Activated naive CD8-positive, alpha-beta T cell treated with anti-CD3 and anti-CD28 coated beads for 36 hours (primary cell): ENCODE measurements around the gene RNU7-1. TPM values are rescaled to one million over a fixed set of nuclear protein-coding genes. Genes with fewer than 3 reads are reported as not detected.
A peak's percentile ranks its signal among the peaks of the same experiment; 100 is the strongest.

Source experiments
- DNase-seq: peaks from one replicate; pipeline ENCODE4 v3.0.0; 2021
- H3K27ac Mint-ChIP-seq: one replicate; pipeline ENCODE4 v1.8.0; 2022; ENCODE audit warnings: mild to moderate bottlenecking, moderate library complexity, mixed read lengths
- H3K27me3 Mint-ChIP-seq: one replicate; pipeline ENCODE4 v1.8.0; 2022; ENCODE audit warnings: mild to moderate bottlenecking, mixed read lengths
- H3K36me3 Mint-ChIP-seq: one replicate; pipeline ENCODE4 v1.8.0; 2021; ENCODE audit warnings: mild to moderate bottlenecking, mixed read lengths
- H3K4me1 Mint-ChIP-seq: one replicate; pipeline ENCODE4 v1.8.0; 2021; ENCODE audit warnings: mixed read lengths
- H3K4me3 Mint-ChIP-seq: one replicate; pipeline ENCODE4 v1.8.0; 2022; ENCODE audit warnings: mild to moderate bottlenecking, moderate library complexity, mixed read lengths
- H3K9me3 Mint-ChIP-seq: one replicate; pipeline ENCODE4 v1.8.0; 2022; ENCODE audit warnings: mixed read lengths
- total RNA-seq, 2 experiments: library from RNA; stranded (reverse); gene quantifications; one replicate each; pipeline ENCODE4 v1.2.3, GENCODE V29; 2021

Gene RNU7-1
- total RNA-seq, 2 experiments from 2014 or later: not detected

DNA sequence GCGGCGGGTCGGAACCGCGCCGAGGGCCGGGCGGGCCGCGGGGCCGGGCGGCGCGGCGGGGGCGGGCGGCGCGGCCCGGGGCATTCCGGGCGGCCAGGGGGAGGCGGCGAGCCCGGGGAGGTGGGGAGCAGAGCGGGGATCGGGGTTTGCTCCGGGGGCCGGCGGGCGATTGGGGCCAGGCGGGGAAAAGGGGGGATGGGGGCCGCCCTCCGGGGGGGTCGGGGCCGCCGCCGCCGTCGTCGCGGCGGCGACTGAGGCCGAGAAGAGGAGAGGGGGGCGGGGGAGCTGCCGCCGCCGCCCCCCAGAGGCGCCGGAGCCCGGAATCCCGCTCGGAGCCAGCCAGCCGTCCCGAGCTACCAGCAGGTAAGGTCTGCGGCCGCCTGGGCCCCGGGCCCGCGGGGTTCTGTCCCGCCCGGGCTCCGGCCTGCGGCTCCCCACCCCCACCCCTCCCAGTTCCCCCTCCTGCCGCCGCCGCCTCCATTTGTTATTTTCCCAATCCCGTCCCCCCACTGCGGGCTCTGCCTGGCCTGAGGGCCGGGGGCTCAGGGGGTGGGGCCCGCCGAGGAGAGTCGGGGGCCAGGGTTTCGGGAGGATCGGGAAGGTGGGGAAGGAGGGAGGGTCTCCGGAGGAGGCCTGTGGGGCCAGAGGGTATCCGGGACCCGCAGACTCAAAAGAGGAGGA, 15.5 kb upstream of the RNU7-1 start:
- peak overlapping the region; percentile 89 for H3K4me3 Mint-ChIP-seq
- H3K36me3 Mint-ChIP-seq: peaks cover 7% of the 10 kb centered on the region
- DNase-seq: no peak
- no peaks in the 10 kb centered on the region for H3K27me3 Mint-ChIP-seq
- H3K27ac Mint-ChIP-seq: peak overlapping the region; percentile 81
- no peaks in the 10 kb centered on the region for H3K9me3 Mint-ChIP-seq
- peaks cover 51% of the 10 kb centered on the region for H3K4me1 Mint-ChIP-seq

DNA sequence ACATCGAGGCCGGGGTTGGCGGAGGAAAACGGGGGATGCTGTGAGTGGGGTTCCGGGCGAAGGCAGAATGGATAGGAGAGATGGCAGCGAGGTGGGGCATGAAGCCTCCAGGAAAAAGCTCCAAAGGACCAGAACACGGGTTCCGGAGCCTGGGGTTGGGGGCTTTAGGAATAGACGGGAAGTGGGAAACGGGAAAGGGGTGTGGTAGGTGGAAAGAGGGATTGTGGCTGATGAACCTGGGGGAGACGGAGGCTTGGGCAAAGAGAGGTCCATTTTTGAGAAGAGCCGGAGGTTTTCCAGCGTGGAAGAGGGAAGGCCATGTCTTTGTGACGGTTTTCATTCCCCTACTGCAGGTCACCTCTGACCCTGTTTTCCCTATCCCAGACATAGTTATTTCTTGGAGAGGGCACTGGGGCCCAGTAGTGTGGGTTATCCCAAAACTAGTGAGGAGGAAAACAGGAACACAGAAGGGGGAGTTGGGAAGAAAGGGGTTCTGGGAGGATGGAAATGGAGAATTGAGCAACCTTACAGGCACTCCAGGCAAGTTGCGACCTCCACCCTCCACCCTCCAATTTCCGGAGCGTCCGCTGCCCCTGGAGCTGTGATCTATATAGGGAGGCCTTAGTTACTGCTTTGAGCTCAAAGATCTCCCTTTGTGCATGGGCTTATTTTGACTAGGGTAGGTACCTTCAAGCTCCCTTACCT, 14.8 kb upstream of the RNU7-1 start:
- H3K4me1 Mint-ChIP-seq: peaks cover 57% of the 10 kb centered on the region
- no peaks in the 10 kb centered on the region for H3K27me3 Mint-ChIP-seq
- DNase-seq: no peak
- peak overlapping the region; percentile 81 for H3K27ac Mint-ChIP-seq
- H3K9me3 Mint-ChIP-seq: no peaks in the 10 kb centered on the region
- H3K36me3 Mint-ChIP-seq: peaks cover 7% of the 10 kb centered on the region
- peak overlapping the region; percentile 89 for H3K4me3 Mint-ChIP-seq

DNA sequence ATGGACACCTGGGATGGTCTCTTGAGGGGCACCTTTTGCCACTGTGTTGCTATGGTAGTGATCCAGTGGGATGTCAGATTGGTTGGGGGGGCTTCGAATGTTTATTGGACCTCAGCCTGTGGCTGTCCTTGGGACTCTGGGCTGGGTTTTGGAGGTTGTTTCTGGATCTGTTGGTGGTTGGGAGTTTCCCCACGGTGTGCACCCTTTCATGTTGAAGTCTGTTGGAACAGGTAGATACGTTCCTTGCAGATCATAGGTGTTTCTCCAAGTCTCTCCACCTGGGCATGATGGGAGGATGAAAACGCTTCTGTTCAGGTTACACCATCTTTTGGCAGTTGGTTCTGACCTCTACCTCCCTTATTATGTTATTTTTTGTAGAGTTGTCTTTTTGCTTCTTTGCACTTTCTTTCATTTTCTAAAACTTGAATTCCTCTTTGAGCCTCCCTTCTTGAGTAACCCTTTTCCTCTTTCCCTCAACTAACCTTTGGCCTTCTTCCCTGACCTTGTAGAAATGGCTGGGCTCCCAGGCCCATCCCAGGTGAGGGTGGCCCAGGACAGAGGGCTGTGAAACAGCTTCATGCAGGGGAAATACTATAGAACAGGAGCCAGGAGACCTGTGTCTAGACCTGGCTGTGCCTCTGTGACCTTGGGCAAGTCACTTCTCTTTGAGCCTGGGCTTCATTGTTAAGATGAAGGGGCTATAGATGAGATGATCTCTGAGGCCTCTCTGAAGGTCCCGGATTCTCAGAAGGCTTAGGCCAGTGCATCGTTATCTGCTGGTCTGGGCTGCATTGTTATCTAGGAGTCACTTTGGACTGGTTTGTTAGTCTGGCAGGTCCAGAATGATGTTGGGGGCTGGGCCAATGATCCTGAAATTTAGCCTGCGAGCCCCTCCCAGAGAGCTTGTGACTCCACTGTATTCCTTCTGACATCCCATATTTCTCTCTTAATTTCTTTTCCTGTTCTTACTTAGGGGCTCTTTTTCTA, 13.9 kb upstream of the RNU7-1 start:
- H3K4me3 Mint-ChIP-seq: peak overlapping the region; percentile 89
- DNase-seq: no peak
- no peaks in the 10 kb centered on the region for H3K27me3 Mint-ChIP-seq
- peak overlapping the region; percentile 60 for H3K27ac Mint-ChIP-seq
- H3K4me1 Mint-ChIP-seq: peaks cover 59% of the 10 kb centered on the region
- no peaks in the 10 kb centered on the region for H3K9me3 Mint-ChIP-seq
- peaks cover 14% of the 10 kb centered on the region for H3K36me3 Mint-ChIP-seq

DNA sequence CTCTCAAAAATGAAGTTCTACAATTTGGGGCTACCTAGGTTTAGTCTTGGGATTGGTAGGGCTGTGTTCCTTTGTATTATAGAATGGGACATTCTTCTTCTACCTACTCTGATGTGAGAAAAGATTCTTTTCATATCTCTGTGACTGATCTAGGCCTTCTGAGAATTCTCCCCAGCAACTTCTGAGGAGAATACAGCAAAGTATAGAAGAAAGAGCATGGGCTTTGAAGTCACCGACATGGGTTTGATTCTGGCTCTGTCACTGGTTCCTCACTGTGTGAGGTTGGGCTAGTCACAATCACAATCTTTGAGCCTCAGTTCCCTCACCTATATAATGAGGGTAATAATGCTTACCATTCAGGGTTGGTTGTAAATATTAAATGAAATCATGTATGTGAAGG, 10.8 kb upstream of the RNU7-1 start:
- peaks cover 32% of the 10 kb centered on the region for H3K36me3 Mint-ChIP-seq
- H3K9me3 Mint-ChIP-seq: no peaks in the 10 kb centered on the region
- DNase-seq: no peak
- H3K4me1 Mint-ChIP-seq: peaks cover 66% of the 10 kb centered on the region
- H3K27me3 Mint-ChIP-seq: no peaks in the 10 kb centered on the region
- H3K27ac Mint-ChIP-seq: peak overlapping the region; percentile 59
- no peak overlapping the region for H3K4me3 Mint-ChIP-seq

DNA sequence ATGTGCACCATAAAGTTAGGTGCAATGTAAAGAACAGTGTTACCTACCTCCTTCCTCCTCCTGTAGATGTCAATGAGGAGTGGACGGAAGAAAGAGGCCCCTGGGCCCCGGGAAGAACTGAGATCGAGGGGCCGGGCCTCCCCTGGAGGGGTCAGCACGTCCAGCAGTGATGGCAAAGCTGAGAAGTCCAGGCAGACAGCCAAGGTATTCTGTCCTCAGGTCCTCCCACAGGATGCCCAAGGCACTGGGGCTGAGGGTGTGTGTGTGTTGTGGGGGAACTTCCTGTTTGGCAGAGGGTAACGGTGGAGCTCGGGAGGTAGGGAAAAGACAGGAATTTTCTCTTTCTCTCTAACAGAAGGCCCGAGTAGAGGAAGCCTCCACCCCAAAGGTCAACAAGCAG, 9.5 kb upstream of the RNU7-1 start:
- H3K27ac Mint-ChIP-seq: peak overlapping the region; percentile 77
- no peak overlapping the region for H3K4me3 Mint-ChIP-seq
- H3K36me3 Mint-ChIP-seq: peaks cover 35% of the 10 kb centered on the region
- H3K27me3 Mint-ChIP-seq: no peaks in the 10 kb centered on the region
- DNase-seq: no peak
- peaks cover 65% of the 10 kb centered on the region for H3K4me1 Mint-ChIP-seq
- no peaks in the 10 kb centered on the region for H3K9me3 Mint-ChIP-seq

DNA sequence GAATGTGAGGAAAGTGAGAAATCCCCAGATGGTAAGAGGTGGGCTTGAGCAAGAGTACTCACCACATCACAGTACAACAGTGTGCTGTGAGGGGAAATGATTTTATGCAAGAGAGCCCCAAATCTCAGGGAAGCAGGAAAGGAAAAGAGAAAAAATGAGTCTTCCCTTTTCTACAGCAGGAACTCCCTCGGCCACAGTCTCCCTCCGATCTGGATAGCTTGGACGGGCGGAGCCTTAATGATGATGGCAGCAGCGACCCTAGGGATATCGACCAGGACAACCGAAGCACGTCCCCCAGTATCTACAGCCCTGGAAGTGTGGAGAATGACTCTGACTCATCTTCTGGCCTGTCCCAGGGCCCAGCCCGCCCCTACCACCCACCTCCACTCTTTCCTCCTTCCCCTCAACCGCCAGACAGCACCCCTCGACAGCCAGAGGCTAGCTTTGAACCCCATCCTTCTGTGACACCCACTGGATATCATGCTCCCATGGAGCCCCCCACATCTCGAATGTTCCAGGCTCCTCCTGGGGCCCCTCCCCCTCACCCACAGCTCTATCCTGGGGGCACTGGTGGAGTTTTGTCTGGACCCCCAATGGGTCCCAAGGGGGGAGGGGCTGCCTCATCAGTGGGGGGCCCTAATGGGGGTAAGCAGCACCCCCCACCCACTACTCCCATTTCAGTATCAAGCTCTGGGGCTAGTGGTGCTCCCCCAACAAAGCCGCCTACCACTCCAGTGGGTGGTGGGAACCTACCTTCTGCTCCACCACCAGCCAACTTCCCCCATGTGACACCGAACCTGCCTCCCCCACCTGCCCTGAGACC, 8.0 kb upstream of the RNU7-1 start:
- Mint-ChIP-seq H3K27me3 (no peaks in the 10 kb centered on the region), H3K4me3 (peak overlapping the region; percentile 96), H3K36me3 (peaks cover 41% of the 10 kb centered on the region), H3K9me3 (no peaks in the 10 kb centered on the region), H3K4me1 (peaks cover 59% of the 10 kb centered on the region), H3K27ac (peak overlapping the region; percentile 99)
- no peak for DNase-seq

DNA sequence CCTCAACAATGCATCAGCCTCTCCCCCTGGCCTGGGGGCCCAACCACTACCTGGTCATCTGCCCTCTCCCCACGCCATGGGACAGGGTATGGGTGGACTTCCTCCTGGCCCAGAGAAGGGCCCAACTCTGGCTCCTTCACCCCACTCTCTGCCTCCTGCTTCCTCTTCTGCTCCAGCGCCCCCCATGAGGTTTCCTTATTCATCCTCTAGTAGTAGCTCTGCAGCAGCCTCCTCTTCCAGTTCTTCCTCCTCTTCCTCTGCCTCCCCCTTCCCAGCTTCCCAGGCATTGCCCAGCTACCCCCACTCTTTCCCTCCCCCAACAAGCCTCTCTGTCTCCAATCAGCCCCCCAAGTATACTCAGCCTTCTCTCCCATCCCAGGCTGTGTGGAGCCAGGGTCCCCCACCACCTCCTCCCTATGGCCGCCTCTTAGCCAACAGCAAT, 7.4 kb upstream of the RNU7-1 start:
- Mint-ChIP-seq H3K27ac (peak overlapping the region; percentile 99), H3K9me3 (no peaks in the 10 kb centered on the region), H3K4me3 (peak overlapping the region; percentile 96), H3K36me3 (peaks cover 41% of the 10 kb centered on the region), H3K27me3 (no peaks in the 10 kb centered on the region), H3K4me1 (peaks cover 54% of the 10 kb centered on the region)
- DNase-seq: no peak

DNA sequence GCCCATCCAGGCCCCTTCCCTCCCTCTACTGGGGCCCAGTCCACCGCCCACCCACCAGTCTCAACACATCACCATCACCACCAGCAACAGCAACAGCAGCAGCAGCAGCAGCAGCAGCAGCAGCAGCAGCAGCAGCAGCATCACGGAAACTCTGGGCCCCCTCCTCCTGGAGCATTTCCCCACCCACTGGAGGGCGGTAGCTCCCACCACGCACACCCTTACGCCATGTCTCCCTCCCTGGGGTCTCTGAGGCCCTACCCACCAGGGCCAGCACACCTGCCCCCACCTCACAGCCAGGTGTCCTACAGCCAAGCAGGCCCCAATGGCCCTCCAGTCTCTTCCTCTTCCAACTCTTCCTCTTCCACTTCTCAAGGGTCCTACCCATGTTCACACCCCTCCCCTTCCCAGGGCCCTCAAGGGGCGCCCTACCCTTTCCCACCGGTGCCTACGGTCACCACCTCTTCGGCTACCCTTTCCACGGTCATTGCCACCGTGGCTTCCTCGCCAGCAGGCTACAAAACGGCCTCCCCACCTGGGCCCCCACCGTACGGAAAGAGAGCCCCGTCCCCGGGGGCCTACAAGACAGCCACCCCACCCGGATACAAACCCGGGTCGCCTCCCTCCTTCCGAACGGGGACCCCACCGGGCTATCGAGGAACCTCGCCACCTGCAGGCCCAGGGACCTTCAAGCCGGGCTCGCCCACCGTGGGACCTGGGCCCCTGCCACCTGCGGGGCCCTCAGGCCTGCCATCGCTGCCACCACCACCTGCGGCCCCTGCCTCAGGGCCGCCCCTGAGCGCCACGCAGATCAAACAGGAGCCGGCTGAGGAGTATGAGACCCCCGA, 6.8 kb upstream of the RNU7-1 start:
- DNase-seq: peak; percentile 84
- peak overlapping the region; percentile 96 for H3K4me3 Mint-ChIP-seq
- H3K27me3 Mint-ChIP-seq: no peaks in the 10 kb centered on the region
- peaks cover 52% of the 10 kb centered on the region for H3K4me1 Mint-ChIP-seq
- H3K36me3 Mint-ChIP-seq: peaks cover 41% of the 10 kb centered on the region
- H3K27ac Mint-ChIP-seq: peak overlapping the region; percentile 99
- H3K9me3 Mint-ChIP-seq: no peaks in the 10 kb centered on the region

DNA sequence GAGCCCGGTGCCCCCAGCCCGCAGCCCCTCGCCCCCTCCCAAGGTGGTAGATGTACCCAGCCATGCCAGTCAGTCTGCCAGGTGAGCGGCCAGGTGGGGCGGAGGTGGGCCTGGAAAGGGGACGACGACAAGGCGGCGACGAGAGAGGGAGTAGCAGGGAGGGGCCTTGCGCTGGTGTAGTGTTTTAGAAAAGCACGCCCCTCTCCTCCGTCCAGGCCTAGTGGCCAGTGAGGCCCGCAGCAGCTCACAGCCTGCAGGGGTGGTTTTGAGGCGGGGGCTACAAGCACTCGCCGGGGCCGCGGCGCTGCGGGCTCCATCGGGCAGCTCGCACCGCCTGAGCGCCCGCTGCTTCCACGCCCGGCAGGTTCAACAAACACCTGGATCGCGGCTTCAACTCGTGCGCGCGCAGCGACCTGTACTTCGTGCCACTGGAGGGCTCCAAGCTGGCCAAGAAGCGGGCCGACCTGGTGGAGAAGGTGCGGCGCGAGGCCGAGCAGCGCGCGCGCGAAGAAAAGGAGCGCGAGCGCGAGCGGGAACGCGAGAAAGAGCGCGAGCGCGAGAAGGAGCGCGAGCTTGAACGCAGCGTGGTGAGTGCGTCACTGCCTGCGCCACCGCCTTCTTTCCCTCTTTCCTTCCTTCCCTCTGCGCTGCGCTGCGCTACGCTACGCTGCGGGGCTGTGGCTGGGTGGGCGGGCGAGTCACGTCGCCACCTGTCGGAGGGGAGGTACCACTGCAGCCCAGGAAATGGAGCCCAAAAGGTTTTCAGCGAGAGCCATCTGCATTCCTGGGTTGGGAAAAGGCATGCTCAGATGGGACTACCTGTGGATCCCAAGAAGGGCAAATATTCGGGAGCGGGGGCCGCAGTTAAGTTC, 5.9 kb upstream of the RNU7-1 start:
- peak; percentile 94 for DNase-seq
- no peaks in the 10 kb centered on the region for H3K9me3 Mint-ChIP-seq
- peaks cover 40% of the 10 kb centered on the region for H3K36me3 Mint-ChIP-seq
- H3K4me3 Mint-ChIP-seq: peak overlapping the region; percentile 96
- peak overlapping the region; percentile 99 for H3K27ac Mint-ChIP-seq
- H3K4me1 Mint-ChIP-seq: peaks cover 52% of the 10 kb centered on the region
- no peaks in the 10 kb centered on the region for H3K27me3 Mint-ChIP-seq

DNA sequence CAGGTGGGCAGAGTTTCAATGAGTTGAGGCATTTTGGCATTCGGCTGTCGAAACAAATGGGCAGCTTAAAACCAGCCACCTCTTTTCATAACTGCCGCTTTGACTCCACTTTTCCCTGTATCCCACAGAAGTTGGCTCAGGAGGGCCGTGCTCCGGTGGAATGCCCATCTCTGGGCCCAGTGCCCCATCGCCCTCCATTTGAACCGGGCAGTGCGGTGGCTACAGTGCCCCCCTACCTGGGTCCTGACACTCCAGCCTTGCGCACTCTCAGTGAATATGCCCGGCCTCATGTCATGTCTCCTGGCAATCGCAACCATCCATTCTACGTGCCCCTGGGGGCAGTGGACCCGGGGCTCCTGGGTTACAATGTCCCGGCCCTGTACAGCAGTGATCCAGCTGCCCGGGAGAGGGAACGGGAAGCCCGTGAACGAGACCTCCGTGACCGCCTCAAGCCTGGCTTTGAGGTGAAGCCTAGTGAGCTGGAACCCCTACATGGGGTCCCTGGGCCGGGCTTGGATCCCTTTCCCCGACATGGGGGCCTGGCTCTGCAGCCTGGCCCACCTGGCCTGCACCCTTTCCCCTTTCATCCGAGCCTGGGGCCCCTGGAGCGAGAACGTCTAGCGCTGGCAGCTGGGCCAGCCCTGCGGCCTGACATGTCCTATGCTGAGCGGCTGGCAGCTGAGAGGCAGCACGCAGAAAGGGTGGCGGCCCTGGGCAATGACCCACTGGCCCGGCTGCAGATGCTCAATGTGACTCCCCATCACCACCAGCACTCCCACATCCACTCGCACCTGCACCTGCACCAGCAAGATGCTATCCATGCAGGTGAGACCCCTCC, 5.0 kb upstream of the RNU7-1 start:
- no peaks in the 10 kb centered on the region for H3K9me3 Mint-ChIP-seq
- no peak for DNase-seq
- no peaks in the 10 kb centered on the region for H3K27me3 Mint-ChIP-seq

DNA sequence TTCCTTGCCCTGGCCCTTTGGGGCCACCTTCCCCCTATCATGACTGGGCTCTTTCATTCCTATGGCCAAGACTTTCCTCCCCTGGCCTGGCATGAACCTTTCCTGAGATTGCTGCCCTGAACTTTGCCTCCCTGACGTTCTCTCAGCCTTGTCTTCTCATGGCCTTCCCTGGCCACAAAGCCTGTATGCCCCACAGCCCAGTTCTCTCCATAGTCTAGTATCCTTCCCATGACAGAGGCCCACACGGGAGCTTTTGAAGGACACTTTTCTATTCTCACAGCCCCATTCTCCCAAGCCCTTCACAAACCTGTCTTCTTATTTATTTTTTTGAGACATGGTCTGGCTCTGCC, 4.5 kb upstream of the RNU7-1 start:
- H3K9me3 Mint-ChIP-seq: no peaks in the 10 kb centered on the region
- peak overlapping the region; percentile 99 for H3K27ac Mint-ChIP-seq
- H3K36me3 Mint-ChIP-seq: peaks cover 35% of the 10 kb centered on the region
- peaks cover 48% of the 10 kb centered on the region for H3K4me1 Mint-ChIP-seq
- H3K27me3 Mint-ChIP-seq: peaks cover 4% of the 10 kb centered on the region
- no peak for DNase-seq
- peak overlapping the region; percentile 60 for H3K4me3 Mint-ChIP-seq

More for the DNA sequence above, 5.0 kb upstream of the RNU7-1 start:
- Mint-ChIP-seq H3K4me3 (peak overlapping the region; percentile 96), H3K36me3 (peaks cover 38% of the 10 kb centered on the region), H3K27ac (peak overlapping the region; percentile 99), H3K4me1 (peaks cover 51% of the 10 kb centered on the region)

DNA sequence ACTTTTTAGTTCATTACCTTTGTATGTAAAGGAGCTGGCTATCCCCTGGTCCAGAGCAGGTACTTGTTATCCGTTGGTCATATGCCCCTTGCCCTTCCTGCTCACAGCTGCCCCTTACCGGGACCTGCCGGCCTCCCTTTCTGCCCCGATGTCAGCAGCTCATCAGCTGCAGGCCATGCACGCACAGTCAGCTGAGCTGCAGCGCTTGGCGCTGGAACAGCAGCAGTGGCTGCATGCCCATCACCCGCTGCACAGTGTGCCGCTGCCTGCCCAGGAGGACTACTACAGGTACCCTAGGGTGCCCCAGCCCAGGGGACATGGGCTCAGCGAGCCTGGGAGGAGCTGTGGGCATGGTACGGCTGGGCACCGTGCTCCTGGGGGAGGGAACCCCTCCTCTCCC, 2.3 kb upstream of the RNU7-1 start:
- peaks cover 4% of the 10 kb centered on the region for H3K27me3 Mint-ChIP-seq
- peaks cover 43% of the 10 kb centered on the region for H3K4me1 Mint-ChIP-seq
- peaks cover 30% of the 10 kb centered on the region for H3K36me3 Mint-ChIP-seq
- no peaks in the 10 kb centered on the region for H3K9me3 Mint-ChIP-seq
- no peak for DNase-seq
- no peak overlapping the region for H3K4me3 Mint-ChIP-seq
- no peak overlapping the region for H3K27ac Mint-ChIP-seq
